NCI-H526 treated with DMSO at 0.1 percent for 48 hours (cell line): ENCODE measurements around the gene SDC1.
"Not testable (repeated sequence)": the region's sequence is repeated elsewhere in the genome, so short reads cannot be mapped to it uniquely, and the experiment has no call there.

Experiments used
- DNase-seq: peaks from one replicate; lab custom pipeline; 2025; lab: John Stamatoyannopoulos, UW

Gene SDC1

GRCh38 chr2:20196657-20197161 lies 28.2 kb downstream of the SDC1 start:
- no peak for DNase-seq

GRCh38 chr2:20196053-20196656 lies 28.8 kb downstream of the SDC1 start:
- DNase-seq: no peak

GRCh38 chr2:20195431-20196033 lies 29.4 kb downstream of the SDC1 start:
- no peak for DNase-seq

GRCh38 chr2:20195016-20195411 lies 29.9 kb downstream of the SDC1 start:
- DNase-seq: not testable (repeated sequence)

GRCh38 chr2:20194097-20195015 lies 30.6 kb downstream of the SDC1 start:
- no peak for DNase-seq

- DNase-seq: no peak
Measured at GRCh38 chr2:20193185-20193584, 31.7 kb downstream of the SDC1 start.

- no peak for DNase-seq
Measured at GRCh38 chr2:20192781-20193180, 32.1 kb downstream of the SDC1 start.

- DNase-seq: no peak
Measured at GRCh38 chr2:20191714-20192569, 33.0 kb downstream of the SDC1 start.

GRCh38 chr2:20190876-20191713 lies 33.8 kb downstream of the SDC1 start:
- DNase-seq: no peak

- DNase-seq: no peak
Measured at GRCh38 chr2:20190170-20190569, 34.8 kb downstream of the SDC1 start.

- DNase-seq: no peak
Measured at GRCh38 chr2:20189299-20189931, 35.5 kb downstream of the SDC1 start.

GRCh38 chr2:20188851-20189250 lies 36.1 kb downstream of the SDC1 start:
- no peak for DNase-seq

- no peak for DNase-seq
Measured at GRCh38 chr2:20188201-20188600, 36.7 kb downstream of the SDC1 start.

GRCh38 chr2:20187331-20187730 lies 37.6 kb downstream of the SDC1 start:
- no peak for DNase-seq

- DNase-seq: no peak
Measured at GRCh38 chr2:20186855-20187187, 38.1 kb downstream of the SDC1 start.

GRCh38 chr2:20186078-20186854 lies 38.7 kb downstream of the SDC1 start:
- DNase-seq: no peak

GRCh38 chr2:20185176-20186022 lies 39.5 kb downstream of the SDC1 start:
- DNase-seq: no peak

GRCh38 chr2:20184067-20184938 lies 40.6 kb downstream of the SDC1 start:
- no peak for DNase-seq
